Right atrium auricular region (tissue), 2 donors: ENCODE data around the gene PRKRIP1. TPM values are rescaled to one million over a fixed set of nuclear protein-coding genes. Genes with fewer than 3 reads are reported as not detected.
"Not testable (repeated sequence)": the region's sequence is repeated elsewhere in the genome, so short reads cannot be mapped to it uniquely, and the experiment has no call there.

ENCODE experiments used
- DNase-seq: peaks from one replicate; pipeline ENCODE4 v3.0.0-alpha.2; 2019; ENCODE audit warnings: low spot score
- H3K27ac ChIP-seq, 2 donors: fragments of 200-600 bp; sonication (generic); 1 replicate in 1 of 2; 2 replicates in 1 of 2; pipeline ENCODE4 v1.5.1; 2016 to 2019
- H3K27me3 ChIP-seq, 2 donors: fragments of 200-600 bp; sonication (generic); one replicate each; pipeline versions ENCODE4 v1.5.1 to v1.6.0; 2017 to 2019
- H3K36me3 ChIP-seq: fragments of 200-600 bp; sonication (generic); one replicate; pipeline ENCODE4 v1.5.1; 2016
- H3K4me1 ChIP-seq, 2 donors: fragments of 200-600 bp; sonication (generic); one replicate each; pipeline versions ENCODE4 v1.5.1 to v1.6.0; 2017 to 2019
- H3K4me3 ChIP-seq, 2 donors: fragments of 200-600 bp; sonication (generic); 1 replicate in 1 of 2; 2 replicates in 1 of 2; pipeline ENCODE4 v1.5.1; 2017 to 2019; ENCODE audit warnings: mild to moderate bottlenecking in 1 of 2, moderate library complexity in 1 of 2
- H3K9me3 ChIP-seq, 2 donors: fragments of 200-600 bp; sonication (generic); one replicate each; pipeline ENCODE4 v1.5.1; 2019
- total RNA-seq, 2 donors: library from RNA; depleted of rRNA; stranded (reverse); fragments of >200 nt; gene quantifications; one replicate each; pipeline ENCODE4 v1.1.0, GENCODE V29; 2016
- TF ChIP-seq, protein P1 (sequence below), 2 donors: fragments of 200-600 bp; sonication (generic); IDR thresholded peaks; one replicate each; pipeline ENCODE4 v1.5.1; 2019; ENCODE audit warnings: antibody characterized with exemption in 2 of 2

PRKRIP1 gene
- total RNA-seq, 2 donors from 2014 or later, result 9.6 to 9.8 TPM

DNA sequence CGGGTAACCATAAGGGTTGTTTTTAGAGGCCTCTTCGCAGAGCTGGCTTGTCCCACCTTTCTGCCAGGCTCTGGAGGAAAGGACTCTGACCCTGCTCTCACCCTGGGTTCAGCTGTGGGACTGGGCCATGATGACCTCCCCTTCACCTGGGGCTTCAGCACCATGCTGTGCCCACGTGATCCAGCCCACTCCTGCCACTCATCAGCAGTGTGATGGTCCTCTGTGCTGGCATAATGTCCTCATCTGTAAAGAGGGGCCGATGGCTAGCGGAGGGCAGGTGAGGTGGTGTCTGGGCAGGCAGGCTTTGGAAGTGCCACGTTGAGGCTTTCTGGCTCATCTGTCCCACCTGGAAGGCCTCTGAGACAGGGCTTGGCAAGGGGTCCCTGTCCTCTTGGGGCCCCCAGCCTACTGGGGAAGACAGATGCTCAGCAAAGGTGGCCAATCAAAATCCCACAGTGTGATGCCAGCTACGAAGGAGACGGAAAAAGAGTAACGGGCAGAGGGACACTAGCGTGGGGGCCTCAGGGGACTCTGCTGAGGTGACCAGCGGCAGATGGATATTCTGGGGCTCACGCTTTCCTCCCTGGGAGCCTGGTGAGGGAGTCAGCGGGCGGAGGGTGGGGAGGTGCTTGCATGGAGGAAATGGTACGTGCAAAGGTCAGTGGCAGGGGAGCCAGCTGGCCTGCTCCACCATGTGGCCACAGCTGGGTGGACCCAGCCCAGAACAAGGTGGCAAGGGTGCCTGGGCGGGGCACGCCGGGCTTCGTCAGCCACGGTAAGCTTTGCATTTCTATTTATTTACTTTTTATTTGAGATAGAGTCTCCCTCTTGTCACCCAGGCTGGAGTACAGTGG, 74.0 kb downstream of the PRKRIP1 start:
- Histone ChIP-seq H3K9me3 (no peaks in the 10 kb centered on the region), H3K4me3 (no peak overlapping the region), H3K4me1 (peaks cover 0 to 10% of the 10 kb centered on the region in 2 donors), H3K36me3 (peaks cover 18% of the 10 kb centered on the region), H3K27me3 (no peaks in the 10 kb centered on the region), H3K27ac (no peak overlapping the region)
- TF ChIP-seq, protein P1, sequence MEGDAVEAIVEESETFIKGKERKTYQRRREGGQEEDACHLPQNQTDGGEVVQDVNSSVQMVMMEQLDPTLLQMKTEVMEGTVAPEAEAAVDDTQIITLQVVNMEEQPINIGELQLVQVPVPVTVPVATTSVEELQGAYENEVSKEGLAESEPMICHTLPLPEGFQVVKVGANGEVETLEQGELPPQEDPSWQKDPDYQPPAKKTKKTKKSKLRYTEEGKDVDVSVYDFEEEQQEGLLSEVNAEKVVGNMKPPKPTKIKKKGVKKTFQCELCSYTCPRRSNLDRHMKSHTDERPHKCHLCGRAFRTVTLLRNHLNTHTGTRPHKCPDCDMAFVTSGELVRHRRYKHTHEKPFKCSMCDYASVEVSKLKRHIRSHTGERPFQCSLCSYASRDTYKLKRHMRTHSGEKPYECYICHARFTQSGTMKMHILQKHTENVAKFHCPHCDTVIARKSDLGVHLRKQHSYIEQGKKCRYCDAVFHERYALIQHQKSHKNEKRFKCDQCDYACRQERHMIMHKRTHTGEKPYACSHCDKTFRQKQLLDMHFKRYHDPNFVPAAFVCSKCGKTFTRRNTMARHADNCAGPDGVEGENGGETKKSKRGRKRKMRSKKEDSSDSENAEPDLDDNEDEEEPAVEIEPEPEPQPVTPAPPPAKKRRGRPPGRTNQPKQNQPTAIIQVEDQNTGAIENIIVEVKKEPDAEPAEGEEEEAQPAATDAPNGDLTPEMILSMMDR (IDR thresholded peaks at IDR 0.05), result no peak
- no peak for DNase-seq

- H3K4me1 ChIP-seq, result no peaks in the 10 kb centered on the region
- peaks cover 18% of the 10 kb centered on the region for H3K36me3 ChIP-seq
- no peak overlapping the region for H3K4me3 ChIP-seq
- H3K9me3 ChIP-seq, result no peaks in the 10 kb centered on the region
- DNase-seq, result no peak
- TF ChIP-seq, protein P1 (IDR thresholded peaks at IDR 0.05), result no peak
- H3K27ac ChIP-seq, result no peak overlapping the region
- H3K27me3 ChIP-seq, result no peaks in the 10 kb centered on the region
Observed at GRCh38 chr7:102471791-102472125, 75.6 kb downstream of the PRKRIP1 start.

GRCh38 chr7:102472126-102473041, 76.2 kb downstream of the PRKRIP1 start:
- TF ChIP-seq, protein P1 (IDR thresholded peaks at IDR 0.05), result no peak
- H3K27me3 ChIP-seq, result no peaks in the 10 kb centered on the region
- peaks cover 18% of the 10 kb centered on the region for H3K36me3 ChIP-seq
- no peak overlapping the region for H3K4me3 ChIP-seq
- H3K9me3 ChIP-seq, result no peaks in the 10 kb centered on the region
- no peak overlapping the region for H3K27ac ChIP-seq
- H3K4me1 ChIP-seq, result no peaks in the 10 kb centered on the region
- no peak for DNase-seq

- Histone ChIP-seq H3K4me3 (no peak overlapping the region), H3K9me3 (no peaks in the 10 kb centered on the region), H3K4me1 (no peaks in the 10 kb centered on the region), H3K27me3 (no peaks in the 10 kb centered on the region), H3K36me3 (peaks cover 18% of the 10 kb centered on the region), H3K27ac (no peak overlapping the region)
- no peak for DNase-seq
- TF ChIP-seq, protein P1 (IDR thresholded peaks at IDR 0.05), result no peak
Observed at GRCh38 chr7:102473271-102473991, 77.3 kb downstream of the PRKRIP1 start.

DNA sequence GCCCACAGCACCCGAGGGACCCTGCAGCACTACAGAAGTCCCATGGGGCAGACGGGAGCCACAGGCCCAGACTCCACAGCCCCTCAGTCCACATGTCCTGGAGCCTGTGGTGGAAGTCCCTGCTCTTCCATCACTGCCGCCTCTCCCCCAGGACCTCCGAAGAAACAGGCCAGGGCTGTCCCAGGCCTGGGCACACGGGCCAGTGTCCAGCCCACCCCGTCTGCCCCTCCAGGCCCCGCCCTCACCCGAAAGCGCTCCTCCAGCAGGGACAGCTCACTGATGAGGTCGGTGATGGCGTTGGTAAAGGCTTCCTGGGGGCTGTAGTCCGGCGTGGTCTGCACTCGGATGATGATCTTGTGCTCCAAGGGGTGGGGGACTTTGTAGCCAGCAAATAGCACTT, 78.0 kb downstream of the PRKRIP1 start:
- H3K27me3 ChIP-seq, DNase-seq, H3K4me1 ChIP-seq, H3K27ac ChIP-seq, H3K9me3 ChIP-seq, H3K4me3 ChIP-seq: not testable (repeated sequence)
- peaks cover 18% of the 10 kb centered on the region for H3K36me3 ChIP-seq

GRCh38 chr7:102474736-102475435, 78.7 kb downstream of the PRKRIP1 start:
- H3K4me1 ChIP-seq, H3K9me3 ChIP-seq, H3K27ac ChIP-seq, H3K27me3 ChIP-seq, DNase-seq, H3K4me3 ChIP-seq: not testable (repeated sequence)
- H3K36me3 ChIP-seq, result peaks cover 18% of the 10 kb centered on the region
